ENCODE measurements around the gene SLC6A13.
A peak's percentile ranks its signal among the peaks of the same experiment; 100 is the strongest.

The SLC6A13 gene

DNA sequence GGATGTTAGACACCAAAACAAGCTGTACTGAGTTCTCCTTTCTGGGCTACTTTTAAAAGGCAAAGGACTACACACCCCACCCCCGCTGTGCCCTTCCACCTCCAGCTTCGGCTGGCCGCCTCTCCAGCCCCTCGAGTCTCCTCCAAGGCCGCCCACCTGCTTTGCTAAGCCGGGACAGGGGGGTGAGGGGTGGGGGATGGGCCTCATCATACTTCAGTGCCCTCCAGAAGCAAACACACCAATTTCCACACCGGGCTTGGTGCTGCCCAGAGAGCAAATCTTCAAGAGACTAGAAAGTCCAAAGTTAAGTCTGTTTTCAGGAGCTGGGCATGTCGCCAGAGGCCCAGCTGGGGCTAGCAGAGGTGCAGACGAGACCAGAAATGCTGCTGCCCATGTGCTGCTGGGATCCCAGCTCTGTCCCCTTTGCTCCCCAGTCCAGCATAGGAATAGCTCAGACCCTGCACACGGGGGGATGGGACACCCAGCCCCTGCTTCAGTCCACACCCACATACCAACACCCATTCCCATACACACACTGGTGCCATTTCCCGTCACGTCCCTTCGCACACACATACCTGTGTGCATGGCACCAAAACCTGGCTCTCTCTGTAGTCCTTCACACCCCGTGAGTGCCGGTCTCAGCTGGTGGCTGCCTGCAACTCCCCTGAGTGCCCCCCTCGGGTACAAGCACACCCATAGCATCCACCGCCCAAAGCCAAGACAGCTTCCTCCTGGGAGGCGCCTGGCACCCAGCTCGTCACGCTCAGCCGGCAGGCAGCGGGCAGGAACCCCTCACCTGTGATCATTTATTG is 49.7 kb downstream of the SLC6A13 start:
- no peak for DNase-seq

DNA sequence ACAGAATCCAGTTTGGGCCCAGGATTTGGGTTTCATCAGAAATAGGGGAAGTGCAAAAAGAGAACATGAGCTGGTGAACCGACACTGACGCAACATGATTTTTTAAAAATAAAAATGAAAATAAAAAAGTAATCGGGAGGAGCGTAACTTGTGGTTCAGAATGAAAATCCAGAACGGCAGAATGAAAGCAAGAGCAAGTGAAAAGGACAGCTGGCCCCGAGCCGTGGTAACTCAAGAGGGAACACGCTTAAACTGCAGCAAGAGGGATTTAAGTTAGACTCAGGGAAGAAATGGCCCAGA is 50.3 kb downstream of the SLC6A13 start:
- no peak for DNase-seq

DNA sequence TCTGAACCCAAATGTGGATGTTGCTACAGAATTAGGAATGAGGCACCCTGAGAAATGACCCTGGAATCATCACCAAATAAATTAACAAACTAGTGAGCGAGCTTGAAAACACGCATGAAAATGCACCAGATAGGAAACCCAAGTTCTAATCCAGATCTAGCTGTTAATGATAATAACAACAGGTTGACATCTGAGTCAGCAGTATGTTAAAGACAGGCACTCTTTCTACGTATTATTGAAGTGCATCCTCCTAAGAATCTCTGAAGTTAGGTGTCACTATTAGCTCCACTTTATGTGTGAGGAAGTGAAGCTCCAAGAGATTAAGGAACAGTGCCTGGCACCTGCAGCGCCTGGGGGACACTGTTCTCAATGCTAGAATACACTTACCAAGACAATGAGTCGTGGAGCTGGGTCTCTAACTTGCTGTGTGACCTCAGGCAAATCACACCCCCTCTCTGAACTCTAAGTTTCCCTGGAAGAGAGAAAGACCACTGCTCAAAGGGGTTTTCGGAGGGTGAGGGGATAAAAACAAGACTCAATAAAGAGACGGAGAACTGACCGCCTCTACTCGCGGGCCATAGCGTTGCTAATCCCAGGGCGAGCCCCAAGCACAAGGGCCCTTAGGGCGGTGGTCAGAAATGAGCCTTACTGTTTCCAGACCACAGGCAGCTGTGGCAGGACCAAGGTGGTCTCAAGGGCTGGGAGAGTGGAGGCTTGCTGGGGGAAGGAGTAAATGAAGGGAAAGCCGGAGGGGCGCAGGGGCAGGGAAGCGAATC is 50.8 kb downstream of the SLC6A13 start:
- no peak for DNase-seq

DNA sequence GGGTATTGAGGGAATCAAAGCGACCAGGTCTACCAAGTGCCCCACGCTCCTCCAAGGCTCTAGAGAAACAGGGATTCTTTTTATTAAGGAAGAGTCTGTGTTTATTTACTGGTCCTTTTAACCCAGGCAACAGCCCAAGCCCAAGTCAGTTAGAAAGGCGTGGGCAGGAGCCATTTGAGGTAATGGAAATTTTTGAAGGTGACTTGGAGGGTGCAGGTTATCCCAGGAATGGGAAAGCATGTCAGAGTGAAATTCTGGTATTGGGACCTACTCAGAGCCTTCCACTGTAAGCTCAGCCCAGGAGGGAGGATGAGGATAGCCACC is 51.5 kb downstream of the SLC6A13 start:
- DNase-seq = no peak

DNA sequence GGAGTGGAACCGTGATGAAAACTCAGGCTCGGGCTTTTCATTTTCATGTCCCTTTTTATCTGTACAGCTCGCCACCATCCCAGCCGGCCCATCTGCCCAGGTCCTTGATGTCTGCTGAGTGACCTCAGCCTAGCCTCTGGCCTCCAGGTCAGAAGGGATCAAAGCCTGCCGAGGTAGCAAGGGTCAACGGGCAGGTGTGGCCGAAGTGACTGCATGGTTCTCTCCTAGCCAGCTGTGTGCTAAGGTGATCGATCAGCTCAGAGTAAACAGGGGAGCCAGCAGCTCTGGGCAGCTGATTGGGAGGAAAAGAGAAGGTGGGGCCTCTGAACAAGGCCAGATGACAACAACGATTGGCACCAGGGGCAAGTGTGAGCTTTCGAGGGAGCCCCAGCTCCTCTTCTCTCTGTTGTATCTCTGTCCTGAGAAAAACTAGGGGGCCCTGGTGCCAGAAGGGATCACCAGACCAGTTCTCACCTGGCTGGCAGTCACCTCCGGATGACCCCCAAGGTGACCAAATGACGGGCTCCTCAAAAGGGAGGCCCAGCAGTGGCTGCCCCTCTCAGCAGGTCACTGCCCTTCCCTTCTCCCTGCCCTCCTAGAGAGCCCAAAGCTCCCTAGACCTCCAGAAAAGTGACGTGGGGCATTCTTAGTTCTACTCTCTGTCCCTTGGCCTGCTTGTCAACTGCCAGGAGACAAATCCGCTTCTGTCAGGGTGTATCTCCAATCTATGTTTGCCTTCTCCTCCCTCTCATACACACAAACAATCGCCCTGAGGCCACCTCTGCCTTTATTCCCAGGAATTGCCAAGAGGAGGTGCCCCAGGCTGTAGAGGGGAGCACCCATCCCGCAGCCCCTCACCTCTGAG is 52.1 kb downstream of the SLC6A13 start:
- DNase-seq = no peak

DNA sequence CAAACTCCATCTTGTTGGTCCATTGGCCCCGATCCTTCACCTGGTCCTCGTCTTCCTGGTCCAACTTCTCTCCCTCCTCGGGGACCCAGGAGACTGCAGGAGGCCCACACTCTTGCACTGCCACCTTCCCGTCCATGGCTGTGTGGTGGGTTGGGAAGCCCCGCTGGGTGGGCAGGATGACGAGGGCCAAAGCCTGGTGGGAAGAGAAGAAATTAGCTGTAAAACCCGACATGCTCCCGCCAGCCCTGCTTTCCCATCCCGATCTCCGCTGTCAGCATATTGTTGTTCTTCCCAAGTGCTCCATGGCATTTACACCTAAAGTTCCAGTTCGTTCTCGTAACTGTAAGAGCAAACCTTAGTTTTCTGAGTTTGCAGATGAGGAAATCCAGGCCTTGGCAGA is 52.8 kb downstream of the SLC6A13 start:
- DNase-seq = no peak

DNA sequence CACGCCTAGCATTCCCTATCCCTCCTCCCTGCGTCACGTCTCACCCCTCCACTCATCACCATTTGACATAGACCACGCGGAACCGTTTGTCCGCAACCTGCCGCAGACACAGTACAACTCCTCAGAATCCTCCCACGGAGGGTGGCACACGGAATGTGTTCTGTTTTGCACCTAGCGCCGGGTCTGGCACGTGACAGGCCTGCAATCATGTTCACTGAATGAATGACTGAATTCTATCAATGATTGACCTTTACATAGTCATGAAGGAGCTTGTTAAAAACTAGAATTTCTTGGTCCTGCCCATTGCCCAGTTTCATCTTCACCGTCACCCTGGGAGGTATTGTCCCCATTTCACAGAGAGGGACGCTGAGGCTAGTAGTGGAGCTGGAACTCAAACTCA is 53.4 kb downstream of the SLC6A13 start:
- no peak for DNase-seq

DNA sequence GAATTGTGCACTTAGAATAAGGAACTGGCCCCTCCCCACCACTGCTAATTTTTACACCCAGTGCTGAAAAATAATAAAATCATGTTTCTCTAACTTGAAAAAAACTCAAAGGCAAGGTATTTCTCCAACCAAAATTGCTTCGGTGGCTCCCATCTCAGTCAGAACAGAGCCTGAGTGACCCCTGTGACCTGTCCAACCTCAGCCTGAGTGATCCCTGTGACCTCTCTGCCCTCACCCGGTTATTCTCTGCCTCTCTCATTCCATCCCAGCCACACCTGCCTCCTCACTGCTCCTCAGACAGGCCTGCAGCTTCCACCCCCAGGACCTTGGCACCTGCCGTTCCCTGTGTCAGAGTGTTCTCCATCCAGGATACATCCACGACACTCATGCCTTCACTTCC is 53.8 kb downstream of the SLC6A13 start:
- DNase-seq = no peak

DNA sequence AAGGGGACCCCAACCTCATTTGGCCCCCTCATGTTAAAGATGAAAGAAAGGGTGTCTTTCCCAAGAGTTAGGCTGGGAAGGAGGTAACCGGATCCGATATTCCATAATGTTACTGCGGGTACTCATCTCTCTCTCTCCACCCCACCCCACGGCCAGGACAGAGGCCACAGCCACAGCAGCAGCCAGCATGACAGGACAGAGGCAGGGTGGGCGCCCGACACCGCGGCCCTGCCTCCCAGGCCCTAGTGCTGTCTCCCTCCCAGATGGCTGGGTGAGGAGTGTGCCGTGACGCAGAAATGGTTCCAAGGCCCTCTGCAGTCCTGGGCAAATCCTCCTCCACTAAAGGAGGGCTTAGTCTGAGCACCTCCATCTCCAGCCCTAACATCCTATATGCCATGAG is 54.8 kb downstream of the SLC6A13 start:
- no peak for DNase-seq

DNA sequence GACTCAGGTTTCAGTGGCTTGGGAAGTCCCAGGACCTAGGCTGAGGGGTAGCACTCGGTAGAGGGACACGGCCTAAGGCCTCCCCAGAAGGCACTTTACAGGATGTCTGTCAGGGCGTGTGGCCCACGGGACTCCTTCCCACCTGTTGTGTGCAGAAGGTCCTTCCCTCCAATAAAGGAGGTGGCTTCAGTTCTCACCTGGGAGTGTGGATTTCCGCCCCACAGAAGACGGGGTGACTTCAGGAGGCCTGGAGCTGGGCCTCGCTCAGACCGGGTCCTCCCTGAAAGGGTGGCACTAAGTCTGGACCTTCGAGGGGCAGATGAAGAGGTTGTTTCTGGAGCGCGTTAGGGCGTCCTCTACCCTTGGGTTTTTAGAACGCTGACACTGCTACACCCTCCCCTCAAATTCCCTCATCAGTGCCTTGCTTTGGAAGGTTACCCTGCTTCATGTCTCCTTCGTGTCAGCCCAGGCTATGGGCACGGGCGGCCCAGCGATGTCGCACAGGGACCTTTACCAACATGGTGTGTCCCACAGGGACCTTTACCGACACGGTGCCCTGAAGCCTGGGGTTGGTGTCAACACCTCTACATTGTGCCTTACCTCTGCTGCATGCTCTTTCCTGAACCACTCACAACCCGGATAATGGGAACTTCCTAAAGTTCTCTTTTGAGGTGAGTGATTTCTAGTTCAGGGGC is 55.7 kb downstream of the SLC6A13 start:
- DNase-seq = no peak

DNA sequence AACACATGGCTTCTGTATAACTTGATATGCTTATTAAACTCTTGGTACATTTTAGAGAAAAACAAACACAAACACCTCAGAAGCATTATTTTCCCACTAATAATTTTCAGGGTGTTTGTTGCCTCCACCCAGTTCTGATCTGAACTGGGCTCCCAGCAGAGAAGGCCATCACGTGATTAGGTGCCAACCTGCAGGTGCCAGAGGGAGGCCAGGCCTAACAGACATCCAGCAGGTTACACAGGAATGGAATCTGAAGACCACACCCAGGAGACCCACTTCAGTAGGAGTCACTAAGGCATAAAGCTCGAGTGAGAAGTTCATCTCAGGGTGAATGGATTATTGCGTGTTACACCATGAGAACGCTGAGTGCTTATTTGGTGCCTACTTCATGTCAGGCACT is 57.6 kb downstream of the SLC6A13 start:
- no peak for DNase-seq

DNA sequence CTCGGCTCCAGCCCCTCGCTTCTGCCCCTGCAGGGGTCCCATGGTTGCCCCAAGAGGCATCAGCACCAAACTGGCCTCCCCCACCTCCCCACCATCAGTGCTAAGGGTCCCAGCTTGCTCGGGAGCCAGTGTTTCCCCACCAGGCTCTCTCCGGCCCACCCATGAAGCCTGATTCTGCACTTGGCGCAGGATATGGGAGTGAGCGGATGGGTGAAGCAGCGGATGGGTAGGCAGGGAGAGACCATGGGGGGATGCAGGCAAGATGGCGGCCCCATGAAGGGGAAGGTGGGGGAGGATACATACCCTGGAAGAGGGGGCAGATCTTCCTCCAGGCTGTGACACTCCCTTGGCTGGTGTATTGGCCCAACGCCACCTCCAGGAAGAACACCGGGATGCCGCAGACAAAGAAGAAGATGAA is 58.4 kb downstream of the SLC6A13 start:
- DNase-seq = no peak

DNA sequence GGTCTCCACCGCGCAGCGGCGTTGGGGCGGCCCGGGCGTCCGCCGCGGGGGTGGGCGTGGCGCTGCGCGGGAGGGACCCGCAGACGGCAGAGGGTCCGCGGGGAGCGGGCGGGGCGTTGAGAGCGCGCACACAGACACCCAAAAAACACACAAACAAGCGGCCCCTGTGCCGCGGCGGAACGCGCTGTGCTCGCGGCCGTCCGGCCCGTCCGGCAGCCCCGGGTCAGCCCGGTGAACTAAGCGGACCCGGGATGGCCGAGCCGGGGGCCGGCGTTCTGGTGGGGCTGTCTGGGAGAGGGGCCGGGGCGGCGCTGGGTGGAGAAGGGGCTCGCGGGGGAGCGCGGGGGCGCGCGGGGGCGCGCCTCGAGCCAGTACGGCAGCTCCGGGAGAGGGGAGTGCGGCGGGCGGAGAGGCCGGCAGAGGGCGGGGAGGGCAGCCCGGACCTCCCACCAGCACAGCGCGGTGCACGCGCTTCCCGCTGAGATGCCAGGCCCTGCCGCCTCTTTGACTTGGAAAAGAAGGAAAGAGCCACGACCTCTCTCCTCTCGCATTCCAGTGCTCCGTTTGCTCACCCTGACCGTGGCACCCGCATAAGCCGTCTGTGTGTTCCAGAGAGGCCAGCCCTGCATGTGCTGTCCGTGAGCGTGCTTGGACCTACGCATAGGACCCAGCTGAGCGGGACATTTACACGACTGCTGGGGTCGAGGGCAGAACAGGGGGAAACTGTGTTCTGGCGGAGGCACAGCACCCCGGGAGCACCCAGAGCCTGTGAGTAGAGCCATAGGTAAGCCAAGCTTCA is 59.0 kb downstream of the SLC6A13 start:
- peak; percentile 28 for DNase-seq

DNA sequence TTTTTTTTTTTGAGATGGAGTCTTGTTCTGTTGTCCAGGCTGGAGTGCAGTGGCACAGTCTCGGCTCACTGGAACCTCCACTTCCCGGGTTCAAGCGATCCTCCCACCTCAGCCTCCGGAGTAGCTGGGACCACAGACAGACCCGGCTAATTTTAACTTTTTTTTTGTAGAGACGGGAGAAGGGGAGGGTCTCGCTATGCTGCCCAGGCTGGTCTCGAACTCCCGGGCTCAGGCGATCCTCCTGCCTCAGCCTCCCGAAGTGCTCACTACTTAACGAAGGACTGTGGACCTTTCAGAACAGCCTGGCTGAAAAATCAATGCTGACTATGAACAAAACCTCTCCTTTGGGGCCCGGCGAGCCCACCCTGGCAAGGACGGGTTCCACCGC is 59.6 kb downstream of the SLC6A13 start:
- no peak for DNase-seq

DNA sequence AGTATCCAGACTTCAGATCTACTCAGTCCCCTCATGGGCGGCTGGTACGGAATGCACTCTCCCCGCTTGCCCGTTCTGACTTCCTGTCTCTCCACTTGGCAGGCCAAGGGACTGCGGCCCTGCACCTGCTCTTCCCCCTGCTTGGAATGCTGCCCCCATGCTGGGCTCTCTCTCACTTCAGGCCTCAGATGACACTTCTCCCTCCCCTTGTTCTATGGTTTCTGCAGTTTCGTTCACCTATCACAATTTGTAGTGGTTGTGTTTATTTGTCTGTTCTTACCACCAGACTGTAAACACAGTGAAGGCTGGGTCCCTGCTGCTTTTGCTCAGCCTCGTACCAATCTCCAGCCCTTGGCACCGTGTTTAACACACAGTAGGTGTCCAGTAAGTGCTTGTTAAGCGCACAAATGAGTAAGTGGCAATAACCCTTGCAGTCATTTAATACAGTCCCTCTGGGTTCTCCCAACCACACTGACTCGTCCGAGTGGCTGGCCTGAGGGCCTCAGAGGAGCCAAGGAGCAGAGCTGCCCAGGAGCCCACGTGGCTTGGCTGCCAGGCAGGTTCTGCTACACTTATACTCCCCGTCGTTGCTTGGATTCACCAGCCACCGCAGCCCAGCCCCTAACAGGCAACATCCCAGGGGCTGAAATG is 60.4 kb downstream of the SLC6A13 start:
- DNase-seq = peak; percentile 96

DNA sequence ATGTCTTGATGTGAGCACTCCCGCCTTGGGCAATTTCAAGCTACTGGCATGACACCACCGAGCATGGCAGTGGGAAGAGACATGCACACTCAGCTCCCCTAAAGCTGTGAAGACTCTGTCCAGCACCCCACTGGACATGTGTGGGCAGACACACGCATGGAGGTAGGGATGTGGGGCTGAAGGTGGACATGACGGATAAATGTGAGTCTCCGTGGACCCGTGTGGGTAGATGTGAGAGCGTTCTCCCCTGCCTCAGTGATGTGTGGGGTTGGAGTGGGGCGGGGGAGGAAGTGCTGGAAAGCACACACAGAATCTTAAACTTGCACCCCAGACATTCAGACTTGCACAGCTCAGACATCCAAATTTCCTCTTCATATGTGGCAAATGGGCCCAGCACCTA is 61.3 kb downstream of the SLC6A13 start:
- no peak for DNase-seq

DNA sequence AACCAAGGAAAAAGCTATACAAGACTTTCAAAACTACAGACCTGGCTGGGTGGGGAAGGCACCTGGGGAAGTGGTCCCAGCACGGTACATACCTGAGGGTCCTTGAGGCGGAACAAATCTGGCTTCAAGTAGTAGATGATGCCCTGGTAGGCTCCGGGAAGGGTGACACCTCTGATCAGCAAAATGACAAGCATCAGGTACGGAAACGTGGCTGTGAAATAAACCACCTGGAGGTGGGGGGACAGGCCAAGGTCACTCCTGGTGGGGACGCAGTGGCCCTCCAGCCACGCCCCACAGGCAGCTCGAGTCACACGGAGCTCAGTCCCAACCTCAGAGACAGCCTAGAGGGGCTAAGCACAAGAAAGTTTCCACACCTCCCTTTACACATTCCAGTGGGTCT is 63.9 kb downstream of the SLC6A13 start:
- no peak for DNase-seq

DNA sequence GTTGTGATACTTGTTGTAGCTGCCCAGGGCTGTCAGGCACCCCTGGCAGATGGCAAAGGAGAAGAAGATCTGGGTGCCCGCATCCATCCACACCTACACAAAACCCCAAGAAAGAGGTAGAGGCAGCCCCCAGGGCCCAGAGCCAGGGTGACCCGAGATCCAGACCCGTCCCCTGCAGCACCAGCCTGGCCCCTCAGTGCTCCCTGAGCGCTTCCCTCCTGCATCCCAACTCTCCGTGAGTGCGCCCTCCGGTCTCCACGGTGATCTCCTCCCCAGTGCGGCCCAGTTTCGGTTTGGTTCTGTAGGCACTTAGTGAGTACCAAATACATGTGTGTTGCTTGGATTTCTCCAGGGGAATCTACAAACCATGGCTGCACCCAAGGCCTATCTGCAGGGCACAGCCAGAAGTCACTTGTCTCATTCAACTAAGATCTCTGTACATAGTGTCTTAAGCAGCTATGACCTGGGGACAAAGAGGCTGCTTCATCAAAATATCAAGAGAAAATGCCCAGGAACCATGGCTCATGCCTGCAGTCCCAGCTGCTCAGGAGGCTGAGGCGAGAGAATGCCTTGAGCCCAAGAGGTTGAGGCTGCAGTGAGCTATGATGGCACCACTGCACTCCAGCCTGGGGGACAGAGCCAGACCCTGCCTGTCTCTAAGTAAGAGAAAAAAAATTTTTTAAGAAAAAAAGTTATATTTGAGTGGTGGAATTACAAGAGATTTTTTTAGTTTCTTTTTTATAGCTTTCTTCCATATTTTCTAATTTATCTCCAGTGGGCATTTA is 64.5 kb downstream of the SLC6A13 start:
- no peak for DNase-seq

DNA sequence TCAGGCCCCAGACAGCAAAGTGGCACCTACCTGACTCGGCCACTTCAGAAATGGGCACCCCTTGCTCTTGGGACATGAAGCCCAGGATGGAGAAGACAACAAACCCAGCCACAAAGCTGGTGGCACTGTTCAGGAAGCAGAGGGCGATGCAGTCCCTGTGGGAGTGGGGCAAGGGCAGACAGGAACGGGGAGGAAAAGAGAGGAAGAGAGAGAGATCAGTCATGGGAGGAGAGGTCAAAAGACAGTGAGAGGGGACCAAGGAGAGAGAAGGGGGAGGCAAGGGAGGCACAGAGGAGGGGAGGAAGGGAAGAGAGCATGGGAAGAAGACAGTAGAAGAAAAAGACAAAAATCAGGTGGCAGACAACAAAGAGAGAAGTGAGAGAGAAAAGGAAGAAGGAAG is 65.3 kb downstream of the SLC6A13 start:
- DNase-seq = no peak

DNA sequence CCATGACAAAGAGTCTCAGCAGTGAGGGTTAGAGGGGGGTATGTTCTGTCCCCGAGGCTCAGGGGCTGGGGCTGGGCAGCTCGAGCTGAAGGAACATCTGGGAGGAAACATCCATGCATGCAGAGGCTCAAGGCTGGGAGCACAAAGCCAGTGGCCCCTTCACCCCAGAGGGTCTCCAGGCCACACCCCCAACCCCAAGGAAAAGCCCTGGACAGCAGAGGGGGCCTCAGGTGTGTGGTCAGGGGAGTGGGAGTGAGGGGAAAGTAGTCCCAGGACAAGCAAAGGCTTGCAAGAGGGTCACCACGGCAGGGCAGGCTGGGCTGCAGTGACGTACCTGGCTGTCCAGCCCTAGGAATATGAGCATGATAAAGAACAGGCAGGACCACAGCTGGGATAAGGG is 66.2 kb downstream of the SLC6A13 start:
- no peak for DNase-seq

DNA sequence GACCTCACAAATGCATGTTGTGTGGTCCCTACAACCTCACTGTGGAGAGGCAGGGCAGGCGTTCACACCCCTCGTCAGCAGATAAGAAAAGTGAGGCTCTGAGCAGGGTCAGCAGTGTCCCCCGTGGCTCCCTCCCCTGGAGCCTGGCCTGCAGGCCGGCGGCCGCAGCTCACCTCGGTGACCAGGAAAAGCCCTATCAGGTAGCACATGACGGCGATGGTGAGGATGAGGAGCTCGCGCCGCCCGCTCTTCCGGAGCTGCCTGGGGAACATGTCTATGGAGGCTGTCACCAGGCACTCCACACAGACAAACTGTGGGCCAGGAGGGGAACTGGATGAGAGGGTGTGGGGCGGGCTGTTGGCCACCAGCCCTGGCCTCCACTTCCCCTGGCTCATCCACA is 66.7 kb downstream of the SLC6A13 start:
- no peak for DNase-seq
